C1 segment of cervical spinal cord (tissue), 14 donors: ENCODE results near the gene TRIO.

Experiments used
- DNase-seq, 14 donors: peaks; one replicate each; lab custom pipeline; 2025; lab: John Stamatoyannopoulos, UW

The TRIO gene

GRCh38 chr5:14167211-14167845, 24.2 kb downstream of the TRIO start:
- DNase-seq, result no peak

GRCh38 chr5:14168144-14168792, 25.1 kb downstream of the TRIO start:
- DNase-seq, result no peak

GRCh38 chr5:14168793-14169262, 25.7 kb downstream of the TRIO start:
- no peak for DNase-seq

- no peak for DNase-seq
Measured at GRCh38 chr5:14171046-14171445, 27.9 kb downstream of the TRIO start.

DNA sequence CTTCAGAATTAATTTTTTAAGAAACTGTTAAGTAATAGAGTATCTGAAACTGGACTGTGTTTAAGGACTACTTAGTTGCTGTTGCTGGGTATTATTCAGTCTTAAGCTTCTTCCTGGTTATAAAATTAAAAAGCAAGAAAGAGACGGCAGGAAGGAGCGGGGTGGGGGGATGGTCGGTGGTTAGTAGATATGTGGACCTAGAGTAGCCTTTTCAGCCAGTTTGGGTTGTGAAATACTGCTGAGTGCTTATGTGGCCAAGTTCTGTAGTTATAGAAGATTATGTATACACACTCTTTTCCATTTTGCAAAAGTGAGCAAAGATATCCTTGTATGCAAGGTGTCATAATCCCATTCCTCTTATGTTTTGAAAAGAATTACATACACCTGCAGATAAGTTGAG, 28.5 kb downstream of the TRIO start:
- no peak for DNase-seq

- no peak for DNase-seq
Measured at GRCh38 chr5:14172149-14172795, 29.1 kb downstream of the TRIO start.

DNA sequence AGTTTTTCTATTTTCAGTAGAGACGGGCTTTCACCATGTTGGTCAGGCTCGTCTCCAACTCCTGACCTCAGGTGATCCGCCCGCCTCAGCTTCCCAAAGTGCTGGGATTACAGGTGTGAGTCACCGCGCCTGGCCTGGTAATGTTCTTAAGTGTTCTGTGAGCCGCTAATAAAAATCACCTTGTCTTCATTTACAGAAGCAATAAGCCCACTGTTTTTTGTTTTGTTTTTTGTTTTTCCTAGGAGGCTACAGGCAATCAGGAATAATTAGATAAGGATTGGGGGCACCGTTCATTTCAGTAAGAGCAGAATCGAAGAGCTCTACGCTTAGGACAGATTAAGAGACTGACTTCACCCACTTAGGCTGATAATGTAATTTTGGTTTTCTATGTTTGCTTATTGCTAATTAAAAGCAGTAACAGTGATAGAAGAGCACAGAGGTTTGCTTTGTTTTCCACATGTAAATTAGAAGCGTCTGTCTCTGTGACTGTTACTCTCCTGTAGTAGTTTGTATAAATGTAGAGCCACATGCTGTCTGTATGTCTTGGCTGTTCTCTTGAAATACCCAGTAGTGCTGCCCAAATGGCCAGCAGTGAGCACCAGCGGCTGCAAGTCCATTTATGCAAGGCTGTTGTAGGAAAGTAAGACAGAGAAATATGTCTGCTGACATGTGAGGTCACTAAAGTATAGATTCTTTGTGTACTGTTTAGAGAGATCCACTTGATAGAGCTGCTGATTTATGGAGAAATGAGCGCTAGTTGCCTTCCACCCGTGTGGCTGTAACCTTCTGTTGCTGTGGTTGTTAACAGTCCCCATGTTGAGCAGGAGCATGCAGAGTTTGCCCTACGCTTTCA, 30.5 kb downstream of the TRIO start:
- DNase-seq, result no peak

DNA sequence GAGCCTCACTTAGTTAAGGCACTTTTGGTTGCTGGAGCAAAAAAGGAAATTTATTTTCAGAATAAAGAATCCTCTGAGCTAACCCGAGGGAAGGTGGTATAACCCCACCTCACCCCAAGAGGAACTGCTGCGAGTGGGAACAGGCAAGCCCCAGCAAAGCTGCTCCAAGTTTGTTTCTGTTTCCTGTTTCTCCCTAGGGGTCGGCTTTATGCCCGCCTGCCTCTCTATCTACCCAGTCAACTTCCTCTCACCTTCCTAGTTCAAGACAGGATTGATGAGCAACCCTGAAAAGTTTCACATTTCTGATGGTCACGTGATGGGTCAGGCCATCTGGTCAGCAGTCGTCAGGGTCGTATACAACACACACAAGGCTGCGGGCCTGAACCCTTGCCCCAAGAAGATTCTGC, 31.1 kb downstream of the TRIO start:
- DNase-seq, result peak in 1 of 14 donors; percentile 28

GRCh38 chr5:14175381-14175780, 32.2 kb downstream of the TRIO start:
- DNase-seq, result no peak

- no peak for DNase-seq
Measured at GRCh38 chr5:14176888-14177287, 33.7 kb downstream of the TRIO start.

DNA sequence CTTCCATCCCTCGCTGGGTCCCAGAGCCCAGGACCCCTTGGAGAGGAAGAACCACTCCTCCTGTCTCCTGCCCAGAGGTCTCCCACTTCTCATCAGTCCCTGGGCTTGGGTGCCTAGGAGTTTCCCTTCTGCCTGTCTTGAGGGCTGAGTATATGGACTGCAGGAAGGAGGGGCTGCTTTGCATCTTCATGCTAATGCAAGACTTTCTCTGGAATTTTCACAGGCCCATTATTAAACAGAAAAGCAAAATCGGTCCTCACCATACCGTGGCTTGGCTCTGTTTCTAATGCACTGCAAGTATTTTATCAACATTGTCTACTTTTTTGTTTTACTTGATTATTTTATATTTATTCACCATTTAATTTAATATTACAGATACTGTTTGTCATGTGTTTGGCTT, 34.5 kb downstream of the TRIO start:
- DNase-seq, result no peak

DNA sequence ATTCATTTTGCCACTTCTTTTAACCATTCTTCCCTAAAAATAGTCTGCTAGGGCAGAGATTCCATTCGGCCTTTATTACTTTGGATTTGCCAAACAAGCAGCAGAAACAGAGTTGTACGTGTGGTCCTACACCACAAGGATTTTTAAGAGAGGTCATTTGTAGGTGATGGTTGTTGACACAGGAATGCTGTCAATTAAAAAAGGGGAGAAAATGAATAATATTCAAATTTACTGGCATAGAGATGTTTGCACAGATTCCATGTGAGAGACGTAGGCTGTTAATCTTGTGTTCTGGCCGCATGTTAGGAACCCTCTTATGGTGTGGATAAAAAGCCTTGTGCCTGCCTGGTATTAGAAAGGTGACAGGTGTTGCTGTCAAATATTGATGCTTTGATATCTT, 34.9 kb downstream of the TRIO start:
- DNase-seq, result no peak

GRCh38 chr5:14178671-14179211, 35.6 kb downstream of the TRIO start:
- no peak for DNase-seq

DNA sequence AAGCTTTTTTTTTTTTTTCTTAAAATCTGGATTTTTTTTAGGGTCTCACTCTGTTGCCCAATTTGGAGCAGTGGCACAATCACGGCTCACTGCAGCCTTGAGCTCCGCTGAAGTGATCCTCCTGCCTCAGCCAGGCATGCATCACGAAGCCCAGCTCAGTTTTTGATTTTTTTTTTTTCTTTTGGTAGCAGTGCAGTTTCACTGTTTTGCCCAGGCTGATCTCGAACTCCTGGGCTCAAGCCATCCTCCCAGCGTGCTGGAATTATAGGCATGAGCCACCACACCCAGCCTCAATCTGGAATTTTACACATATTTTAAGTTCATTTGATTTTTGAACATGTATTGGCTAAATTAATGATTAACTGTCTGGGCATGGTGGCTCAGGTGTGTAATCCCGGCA, 36.3 kb downstream of the TRIO start:
- DNase-seq, result no peak

DNA sequence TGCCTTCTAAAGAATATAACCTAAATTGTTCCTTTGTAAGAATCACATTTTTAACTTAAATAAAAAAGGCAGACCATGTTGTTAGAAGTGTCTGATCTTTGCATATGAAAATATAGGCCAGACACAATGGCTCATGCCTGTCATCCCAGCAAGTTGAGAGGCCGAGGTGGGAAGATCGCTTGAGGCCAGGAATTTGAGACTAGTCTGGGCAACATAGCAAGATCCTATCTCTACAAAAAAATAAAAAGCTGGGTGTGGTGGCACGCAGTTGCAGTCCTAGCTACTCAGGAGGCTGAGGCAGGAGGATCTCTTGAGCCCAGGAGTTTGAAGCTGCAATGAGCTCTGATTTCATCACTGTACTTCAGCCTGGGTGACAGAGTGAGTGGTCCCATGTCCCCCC, 37.3 kb downstream of the TRIO start:
- no peak for DNase-seq

GRCh38 chr5:14181299-14181968, 38.3 kb downstream of the TRIO start:
- no peak for DNase-seq

DNA sequence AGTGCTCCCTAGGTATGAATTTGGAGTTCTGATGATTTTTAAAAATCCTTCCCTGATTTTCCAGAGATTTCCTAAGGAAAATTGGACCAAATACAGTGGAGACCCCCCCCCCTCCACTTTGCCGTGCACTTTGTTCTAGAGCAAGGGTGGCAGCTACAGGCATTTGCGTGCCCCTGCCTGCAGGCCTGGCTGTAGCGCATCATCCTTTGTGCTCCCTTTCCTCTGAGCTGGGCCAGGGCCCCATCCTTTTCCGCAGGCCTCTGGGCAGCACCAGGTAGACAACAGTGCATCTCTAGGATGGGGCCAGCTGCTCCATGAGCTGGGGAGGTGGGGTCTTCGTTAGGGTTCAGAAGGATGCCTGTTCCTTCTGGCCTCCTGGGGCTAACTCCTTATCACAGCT, 39.6 kb downstream of the TRIO start:
- no peak for DNase-seq

DNA sequence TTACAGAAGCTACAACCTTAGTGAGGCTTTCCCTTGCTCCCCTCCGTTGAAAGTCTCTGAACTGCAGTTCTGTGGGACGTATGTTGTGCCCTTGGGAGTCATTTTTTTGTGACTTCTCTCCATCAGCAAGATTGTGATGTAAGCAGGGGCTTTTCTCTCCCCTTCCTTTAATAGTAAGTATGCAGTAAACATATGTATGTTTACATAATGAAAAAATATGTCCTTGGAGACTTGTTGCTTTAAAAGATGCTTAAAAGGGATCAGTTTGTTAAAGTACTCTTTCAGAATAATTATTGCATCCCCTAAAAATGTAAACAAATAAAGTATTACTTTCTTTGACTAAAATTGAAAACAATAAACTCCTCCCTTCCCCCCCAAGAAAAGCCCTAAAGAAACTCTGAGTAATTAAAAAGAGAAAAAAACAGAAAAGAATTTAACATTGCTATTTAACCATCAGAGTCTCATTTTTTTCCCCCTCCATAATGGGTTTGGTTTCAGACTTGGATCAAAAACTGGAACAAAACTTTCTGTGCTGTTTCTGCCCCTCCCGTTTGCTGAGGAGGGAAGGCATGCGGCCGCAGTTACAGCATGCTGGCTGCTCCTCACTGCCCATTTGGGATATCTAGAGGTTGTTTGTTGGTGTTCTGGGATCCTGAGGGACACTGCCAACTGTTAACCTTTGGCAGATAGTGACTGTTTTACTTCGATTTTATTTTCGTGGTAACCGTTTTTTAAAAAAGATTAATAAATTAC, 40.2 kb downstream of the TRIO start:
- DNase-seq, result no peak

DNA sequence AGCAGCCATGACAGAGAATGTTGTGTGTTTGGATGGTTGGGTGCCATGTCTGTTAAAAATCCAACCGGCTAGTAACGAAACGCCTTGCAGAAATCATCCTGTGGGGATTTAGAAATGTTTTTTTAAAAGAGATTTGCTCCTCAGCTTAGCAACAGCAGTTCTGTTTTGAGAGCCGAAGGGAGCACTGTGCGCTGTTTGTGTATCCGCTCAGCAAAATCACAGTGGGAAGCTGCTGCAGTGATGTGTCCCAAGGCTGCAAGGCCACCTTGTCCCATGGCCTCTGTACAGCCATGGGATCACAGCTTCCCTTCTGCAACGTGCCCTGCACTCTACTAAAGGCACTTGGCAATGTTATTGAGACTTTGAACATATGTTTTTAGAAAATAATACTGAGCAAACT, 40.9 kb downstream of the TRIO start:
- no peak for DNase-seq

DNA sequence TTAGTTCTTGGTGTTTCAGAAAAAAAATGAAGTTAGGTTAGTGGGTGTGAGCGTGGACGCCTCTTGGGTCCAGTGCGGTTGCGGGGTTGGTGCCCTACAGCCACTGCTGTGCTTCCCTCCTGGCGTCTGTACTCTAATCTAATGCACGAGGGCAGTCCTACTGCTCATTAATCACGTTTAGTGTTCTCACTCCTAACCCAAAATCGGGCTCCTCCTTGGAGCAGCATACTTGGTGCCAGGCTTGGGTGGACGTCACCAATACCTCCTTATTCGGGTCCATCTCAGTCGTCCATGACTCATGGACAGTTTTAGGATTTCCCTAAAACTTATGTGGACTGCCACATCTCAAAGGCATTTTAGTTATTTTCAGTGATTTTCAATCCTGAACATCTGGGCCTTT, 41.6 kb downstream of the TRIO start:
- no peak for DNase-seq
